Measurements from ENCODE around the gene CHST15. TPM values are rescaled to one million over a fixed set of nuclear protein-coding genes. Genes with fewer than 3 reads are reported as not detected.

CHST15 gene
- total and polyA plus RNA-seq, 4 donors = 5.4 to 45.3 (median 36.7) TPM

DNA sequence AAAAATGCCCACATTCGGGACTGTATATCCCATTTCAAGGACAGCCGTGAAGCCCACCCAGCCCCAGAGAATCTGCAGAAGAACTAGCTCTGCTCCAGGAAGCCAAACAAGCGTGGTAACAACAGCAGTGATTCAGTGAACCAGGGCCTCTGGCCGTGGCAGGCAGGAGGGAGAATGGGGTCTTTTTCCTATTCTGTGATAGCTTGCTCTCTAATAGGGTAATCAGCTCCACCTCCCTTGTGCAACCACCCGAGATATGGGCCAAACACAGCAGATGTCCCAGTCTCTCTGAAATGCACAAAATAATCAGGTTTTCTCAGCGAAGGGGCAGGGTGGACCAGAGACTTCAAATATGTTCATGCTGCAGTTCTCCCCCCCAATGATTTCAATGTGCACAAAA lies 35.8 kb downstream of the CHST15 start:
- H3K27ac ChIP-seq (ENCODE audit: low read depth in 1 of 2, low read length in 1 of 2) = no peak overlapping the region
- no peak for ATAC-seq (ENCODE audit: insufficient read depth, low FRiP score)
- 76 to 83% methylated on average over 6 of the region's 6 CpGs for WGBS, 2 donors
- H3K9ac ChIP-seq (ENCODE audit: insufficient read depth in 1 of 2, low read length in 2 of 2) = no peak overlapping the region
- TF ChIP-seq, protein P1, sequence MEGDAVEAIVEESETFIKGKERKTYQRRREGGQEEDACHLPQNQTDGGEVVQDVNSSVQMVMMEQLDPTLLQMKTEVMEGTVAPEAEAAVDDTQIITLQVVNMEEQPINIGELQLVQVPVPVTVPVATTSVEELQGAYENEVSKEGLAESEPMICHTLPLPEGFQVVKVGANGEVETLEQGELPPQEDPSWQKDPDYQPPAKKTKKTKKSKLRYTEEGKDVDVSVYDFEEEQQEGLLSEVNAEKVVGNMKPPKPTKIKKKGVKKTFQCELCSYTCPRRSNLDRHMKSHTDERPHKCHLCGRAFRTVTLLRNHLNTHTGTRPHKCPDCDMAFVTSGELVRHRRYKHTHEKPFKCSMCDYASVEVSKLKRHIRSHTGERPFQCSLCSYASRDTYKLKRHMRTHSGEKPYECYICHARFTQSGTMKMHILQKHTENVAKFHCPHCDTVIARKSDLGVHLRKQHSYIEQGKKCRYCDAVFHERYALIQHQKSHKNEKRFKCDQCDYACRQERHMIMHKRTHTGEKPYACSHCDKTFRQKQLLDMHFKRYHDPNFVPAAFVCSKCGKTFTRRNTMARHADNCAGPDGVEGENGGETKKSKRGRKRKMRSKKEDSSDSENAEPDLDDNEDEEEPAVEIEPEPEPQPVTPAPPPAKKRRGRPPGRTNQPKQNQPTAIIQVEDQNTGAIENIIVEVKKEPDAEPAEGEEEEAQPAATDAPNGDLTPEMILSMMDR (IDR thresholded peaks at IDR 0.05; ENCODE audit: control extremely low read depth, extremely low read depth) = no peak
- DNase-seq = peak; percentile 65 to 84 (median 72)
- no peak overlapping the region for H3K4me3 ChIP-seq
- H3K4me1 ChIP-seq (ENCODE audit: control insufficient read depth in 5 of 5, insufficient read depth in 5 of 5, low read length in 5 of 5) = peaks cover 0 to 10% (median 5%) of the 10 kb centered on the region in 5 donors
- H3K27me3 ChIP-seq (ENCODE audit: control insufficient read depth in 3 of 3, insufficient read depth in 3 of 3, low read length in 2 of 3) = no peaks in the 10 kb centered on the region
- peaks cover 0 to 7% (median 0%) of the 10 kb centered on the region in 4 donors for H3K36me3 ChIP-seq (ENCODE audit: control insufficient read depth in 4 of 4, insufficient read depth in 4 of 4, low read length in 4 of 4)
- no peaks in the 10 kb centered on the region for H3K9me3 ChIP-seq (ENCODE audit: control insufficient read depth in 4 of 4, insufficient read depth in 3 of 4, low read length in 3 of 4)

DNA sequence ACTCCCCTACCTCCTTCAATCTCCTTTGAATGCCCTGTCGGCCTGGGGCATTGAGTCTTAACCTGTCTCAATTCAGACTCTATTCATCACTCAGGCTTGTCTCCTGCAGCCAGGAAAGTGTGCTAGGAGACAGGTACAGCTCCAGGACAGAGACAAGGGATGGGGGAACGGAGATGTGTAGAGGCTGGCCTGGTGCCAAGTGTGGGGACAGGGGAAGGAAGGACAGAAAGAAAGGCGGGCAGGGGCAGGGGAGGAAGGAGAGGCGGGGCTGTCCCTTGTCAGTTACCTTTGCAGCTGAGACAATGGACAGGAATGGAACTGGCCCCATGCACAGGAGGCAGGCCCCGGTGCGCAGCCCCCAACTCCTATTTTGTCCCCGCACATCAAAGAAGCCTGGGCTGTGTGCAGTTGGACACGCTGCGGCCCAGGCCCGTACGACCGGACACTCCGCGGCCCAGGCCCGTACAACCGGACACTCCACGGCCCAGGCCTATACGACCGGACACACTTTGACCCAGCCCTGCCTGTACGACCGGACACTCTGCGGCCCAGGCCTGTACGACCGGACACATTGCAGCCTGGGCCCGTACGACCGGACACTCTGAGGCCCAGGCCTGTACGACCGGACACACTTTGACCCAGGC lies 36.9 kb downstream of the CHST15 start:
- ATAC-seq (ENCODE audit: insufficient read depth, low FRiP score) = no peak
- Histone ChIP-seq H3K36me3 (ENCODE audit: control insufficient read depth in 4 of 4, insufficient read depth in 4 of 4, low read length in 4 of 4) (peaks cover 0 to 4% (median 0%) of the 10 kb centered on the region in 4 donors), H3K27ac (ENCODE audit: low read depth in 1 of 2, low read length in 1 of 2) (no peak overlapping the region), H3K27me3 (ENCODE audit: control insufficient read depth in 3 of 3, insufficient read depth in 3 of 3, low read length in 2 of 3) (no peaks in the 10 kb centered on the region), H3K4me1 (ENCODE audit: control insufficient read depth in 5 of 5, insufficient read depth in 5 of 5, low read length in 5 of 5) (peaks cover 0 to 10% (median 5%) of the 10 kb centered on the region in 5 donors), H3K9ac (ENCODE audit: insufficient read depth in 1 of 2, low read length in 2 of 2) (no peak overlapping the region), H3K4me3 (no peak overlapping the region), H3K9me3 (ENCODE audit: control insufficient read depth in 4 of 4, insufficient read depth in 3 of 4, low read length in 3 of 4) (no peaks in the 10 kb centered on the region)
- TF ChIP-seq, protein P1 (IDR thresholded peaks at IDR 0.05; ENCODE audit: control extremely low read depth, extremely low read depth) = no peak
- 88 to 92% methylated on average over 28 to 29 of the region's 29 CpGs for WGBS, 2 donors
- DNase-seq = no peak

DNA sequence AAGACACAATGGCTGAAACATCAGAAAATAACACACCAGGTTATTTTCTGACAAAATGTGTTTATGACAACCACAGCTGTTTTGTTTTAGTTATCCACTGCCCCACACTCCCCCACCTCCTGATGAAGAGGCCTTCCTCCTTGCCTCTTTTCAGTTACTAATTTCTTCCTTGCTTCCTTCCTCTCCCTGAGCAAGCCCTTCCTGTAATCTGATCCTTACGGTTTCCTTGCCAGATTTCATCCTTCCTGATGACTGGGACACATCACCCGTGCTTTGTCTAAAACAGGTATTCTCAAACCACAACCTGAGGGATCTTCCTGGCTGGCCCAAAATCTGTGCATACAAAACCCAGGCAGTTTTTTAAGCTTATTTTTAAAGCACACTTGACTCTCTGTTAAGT lies 39.4 kb downstream of the CHST15 start:
- 7 to 30% methylated on average over 2 of the region's 2 CpGs for WGBS, 2 donors
- no peak for DNase-seq
- Histone ChIP-seq H3K4me1 (ENCODE audit: control insufficient read depth in 5 of 5, insufficient read depth in 5 of 5, low read length in 5 of 5) (peaks cover 0 to 10% (median 2%) of the 10 kb centered on the region in 5 donors), H3K9me3 (ENCODE audit: control insufficient read depth in 4 of 4, insufficient read depth in 3 of 4, low read length in 3 of 4) (no peaks in the 10 kb centered on the region), H3K27ac (ENCODE audit: low read depth in 1 of 2, low read length in 1 of 2) (no peak overlapping the region), H3K9ac (ENCODE audit: insufficient read depth in 1 of 2, low read length in 2 of 2) (no peak overlapping the region), H3K27me3 (ENCODE audit: control insufficient read depth in 3 of 3, insufficient read depth in 3 of 3, low read length in 2 of 3) (no peaks in the 10 kb centered on the region), H3K36me3 (ENCODE audit: control insufficient read depth in 4 of 4, insufficient read depth in 4 of 4, low read length in 4 of 4) (no peaks in the 10 kb centered on the region), H3K4me3 (no peak overlapping the region)
- TF ChIP-seq, protein P1 (IDR thresholded peaks at IDR 0.05; ENCODE audit: control extremely low read depth, extremely low read depth) = no peak
- ATAC-seq (ENCODE audit: insufficient read depth, low FRiP score) = no peak

DNA sequence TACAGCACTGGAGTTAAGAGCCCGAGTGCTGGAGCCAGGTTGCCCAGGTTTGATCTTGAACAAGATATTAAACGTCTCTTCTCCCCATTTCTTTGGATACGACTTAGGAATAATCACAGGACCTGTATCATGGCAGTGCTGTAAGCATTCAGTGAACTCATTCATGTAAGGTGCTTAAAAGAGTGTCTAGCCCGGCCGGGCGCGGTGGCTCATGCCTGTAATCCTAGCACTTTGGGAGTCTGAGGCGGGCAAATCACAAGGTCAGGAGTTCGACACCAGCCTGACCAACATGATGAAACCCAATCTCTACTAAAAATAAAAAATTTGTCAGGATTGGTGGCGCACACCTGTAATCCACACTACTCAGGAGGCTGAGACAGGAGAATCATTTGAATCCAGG lies 40.8 kb downstream of the CHST15 start:
- no peak overlapping the region for H3K4me3 ChIP-seq
- WGBS, 2 donors = 96 to 98% methylated on average over 10 of the region's 10 CpGs
- DNase-seq (no peak), ATAC-seq (ENCODE audit: insufficient read depth, low FRiP score) (no peak)
- no peaks in the 10 kb centered on the region for H3K9me3 ChIP-seq (ENCODE audit: control insufficient read depth in 4 of 4, insufficient read depth in 3 of 4, low read length in 3 of 4)
- H3K36me3 ChIP-seq (ENCODE audit: control insufficient read depth in 4 of 4, insufficient read depth in 4 of 4, low read length in 4 of 4) = no peaks in the 10 kb centered on the region
- H3K9ac ChIP-seq (ENCODE audit: insufficient read depth in 1 of 2, low read length in 2 of 2) = no peak overlapping the region
- TF ChIP-seq, protein P1 (IDR thresholded peaks at IDR 0.05; ENCODE audit: control extremely low read depth, extremely low read depth) = no peak
- H3K27me3 ChIP-seq (ENCODE audit: control insufficient read depth in 3 of 3, insufficient read depth in 3 of 3, low read length in 2 of 3) = no peaks in the 10 kb centered on the region
- no peak overlapping the region for H3K27ac ChIP-seq (ENCODE audit: low read depth in 1 of 2, low read length in 1 of 2)
- peaks cover 0 to 8% (median 2%) of the 10 kb centered on the region in 5 donors for H3K4me1 ChIP-seq (ENCODE audit: control insufficient read depth in 5 of 5, insufficient read depth in 5 of 5, low read length in 5 of 5)
